HG02840 (cell line): ENCODE measurements around the gene PPP2CA.

Source experiments
- ATAC-seq: cut with Tn5 transposase; IDR thresholded peaks from one replicate; pipeline ENCODE4 v1.9.1; 2021; ENCODE audit warnings: mild to moderate bottlenecking, moderate library complexity, moderate number of reproducible peaks; ENCODE audit not compliant: unreplicated experiment, low FRiP score

The PPP2CA gene

GRCh38 chr5:134206627-134207160 lies 19.2 kb downstream of the PPP2CA start:
- no peak for ATAC-seq

- ATAC-seq, result no peak
Observed at GRCh38 chr5:134204575-134204974, 21.3 kb downstream of the PPP2CA start.

- ATAC-seq, result no peak
Observed at GRCh38 chr5:134203630-134204029, 22.2 kb downstream of the PPP2CA start.

- no peak for ATAC-seq
Observed at GRCh38 chr5:134195666-134196065, 30.2 kb downstream of the PPP2CA start.

GRCh38 chr5:134189031-134189430 lies 36.8 kb downstream of the PPP2CA start:
- no peak for ATAC-seq

GRCh38 chr5:134188092-134188491 lies 37.8 kb downstream of the PPP2CA start:
- ATAC-seq, result no peak

GRCh38 chr5:134184155-134185135 lies 41.4 kb downstream of the PPP2CA start:
- ATAC-seq, result no peak

- ATAC-seq, result no peak
Observed at GRCh38 chr5:134183481-134183880, 42.4 kb downstream of the PPP2CA start.

- no peak for ATAC-seq
Observed at GRCh38 chr5:134178096-134178419, 47.8 kb downstream of the PPP2CA start.

- ATAC-seq, result no peak
Observed at GRCh38 chr5:134177369-134178095, 48.3 kb downstream of the PPP2CA start.

GRCh38 chr5:134176511-134177368 lies 49.1 kb downstream of the PPP2CA start, which contains the start of gene SKP1:
TSS of gene SKP1 (minus strand) at chr5:134176950. CDS start at chr5:134174022, 2,928 bp downstream.
- ATAC-seq, result peak; percentile 77

GRCh38 chr5:134175921-134176510 lies 49.9 kb downstream of the PPP2CA start:
- ATAC-seq, result peak; percentile 25

- ATAC-seq, result no peak
Observed at GRCh38 chr5:134174841-134175839, 50.7 kb downstream of the PPP2CA start.

GRCh38 chr5:134171972-134172371 lies 53.9 kb downstream of the PPP2CA start:
- no peak for ATAC-seq

- no peak for ATAC-seq
Observed at GRCh38 chr5:134162592-134162991, 63.3 kb downstream of the PPP2CA start.

- no peak for ATAC-seq
Observed at GRCh38 chr5:134161513-134162395, 64.1 kb downstream of the PPP2CA start.

GRCh38 chr5:134153657-134154056 lies 72.2 kb downstream of the PPP2CA start:
- ATAC-seq, result no peak

- no peak for ATAC-seq
Observed at GRCh38 chr5:134153241-134153640, 72.6 kb downstream of the PPP2CA start.
